T-helper 1 cell treated with Interleukin-12 subunit alpha and Interleukin-12 subunit beta and Interleukin-4 antibody, amounts not matched to agents 30 ng/mL and 1 ng/mL, for 36 hours (primary cell): Measurements from ENCODE around the gene GGT5. TPM values are rescaled to one million over a fixed set of nuclear protein-coding genes. Genes with fewer than 3 reads are reported as not detected.
"Not testable (repeated sequence)": the region's sequence is repeated elsewhere in the genome, so short reads cannot be mapped to it uniquely, and the experiment has no call there.

Experiments
- intact Hi-C: fragments of 100-400 bp; cut with micrococcal nuclease; formaldehyde crosslinking; loops from one replicate; pipeline ENCODE4 v1.15.1; 2024
- total RNA-seq: library from RNA; stranded (reverse); gene quantifications from 2 replicates; pipeline ENCODE4 v1.2.3, GENCODE V29; 2022

Gene GGT5
- total RNA-seq, 1 donor from 2014 or later: 0.32 TPM

GRCh38 chr22:24207264-24208011, 37.4 kb downstream of the GGT5 start:
- intact Hi-C loops: no loop called here

- intact Hi-C loops: not testable (repeated sequence)
Measured at GRCh38 chr22:24206460-24207263, 38.2 kb downstream of the GGT5 start.

- intact Hi-C loops: no loop called here
Measured at GRCh38 chr22:24205438-24206195, 39.3 kb downstream of the GGT5 start.

GRCh38 chr22:24203856-24204255, 41.0 kb downstream of the GGT5 start:
- intact Hi-C loops: not testable (repeated sequence)

GRCh38 chr22:24201681-24202614, 42.9 kb downstream of the GGT5 start:
- intact Hi-C loops: no loop called here

- intact Hi-C loops: no loop called here
Measured at GRCh38 chr22:24200619-24201212, 44.2 kb downstream of the GGT5 start.

- intact Hi-C loops: no loop called here
Measured at GRCh38 chr22:24198682-24199052, 46.2 kb downstream of the GGT5 start.

- intact Hi-C loops: no loop called here
Measured at GRCh38 chr22:24191893-24192292, 53.0 kb downstream of the GGT5 start.

GRCh38 chr22:24191381-24191841, 53.5 kb downstream of the GGT5 start:
- intact Hi-C loops: no loop called here

GRCh38 chr22:24190596-24191208, 54.2 kb downstream of the GGT5 start:
- intact Hi-C loops: no loop called here

- intact Hi-C loops: no loop called here
Measured at GRCh38 chr22:24190159-24190540, 54.7 kb downstream of the GGT5 start.

- intact Hi-C loops: loop anchor here (1.0 kb wide), 4 partner anchors 42 to 336 kb away; no protein-coding TSS in a partner anchor
Measured at GRCh38 chr22:24189249-24190158, 55.4 kb downstream of the GGT5 start.

GRCh38 chr22:24188705-24189248, 56.1 kb downstream of the GGT5 start:
- intact Hi-C loops: loop anchor here (1.0 kb wide), 4 partner anchors 43 to 337 kb away; no protein-coding TSS in a partner anchor

- intact Hi-C loops: no loop called here
Measured at GRCh38 chr22:24187731-24188644, 56.9 kb downstream of the GGT5 start.

GRCh38 chr22:24186892-24187670, 57.8 kb downstream of the GGT5 start:
- intact Hi-C loops: no loop called here

- intact Hi-C loops: no loop called here
Measured at GRCh38 chr22:24186352-24186740, 58.5 kb downstream of the GGT5 start.
